AG09309 (cell line): Measurements from ENCODE around the gene ZSCAN23.
"Not testable (repeated sequence)": the region's sequence is repeated elsewhere in the genome, so short reads cannot be mapped to it uniquely, and the experiment has no call there.

ENCODE experiments used
- DNase-seq: peaks from one replicate; pipeline ENCODE4 v3.0.0-alpha.2; 2010; ENCODE audit warnings: low read depth
- H3K4me3 ChIP-seq: 2 replicates; pipeline ENCODE4 v1.5.1; 2011; ENCODE audit warnings: mild to moderate bottlenecking, low read depth, low read length, moderate library complexity; ENCODE audit not compliant: control insufficient read depth
- CTCF ChIP-seq: IDR thresholded peaks from 2 replicates; pipeline ENCODE4 v1.5.1; 2011; ENCODE audit warnings: mild to moderate bottlenecking, low read depth, low read length, inconsistent platforms; ENCODE audit not compliant: insufficient read depth, control insufficient read depth; ENCODE audit errors: missing control alignments

ZSCAN23 gene

GRCh38 chr6:28410767-28411166, 32.5 kb downstream of the ZSCAN23 start:
- H3K4me3 ChIP-seq: no peak overlapping the region
- no peak for DNase-seq
- no peak for TF ChIP-seq CTCF

GRCh38 chr6:28408076-28408802, 35.1 kb downstream of the ZSCAN23 start:
- no peak overlapping the region for H3K4me3 ChIP-seq
- no peak for DNase-seq
- TF ChIP-seq CTCF: no peak

- no peak overlapping the region for H3K4me3 ChIP-seq
- TF ChIP-seq CTCF: no peak
Measured at GRCh38 chr6:28407401-28407800, 35.9 kb downstream of the ZSCAN23 start.

GRCh38 chr6:28403923-28404322, 39.4 kb downstream of the ZSCAN23 start:
- H3K4me3 ChIP-seq: not testable (repeated sequence)

More at GRCh38 chr6:28407401-28407800, 35.9 kb downstream of the ZSCAN23 start:
- DNase-seq: no peak

GRCh38 chr6:28402197-28402596, 41.1 kb downstream of the ZSCAN23 start:
- TF ChIP-seq CTCF: no peak
- H3K4me3 ChIP-seq: no peak overlapping the region
- no peak for DNase-seq

More at GRCh38 chr6:28403923-28404322, 39.4 kb downstream of the ZSCAN23 start:
- not testable (repeated sequence) for DNase-seq

GRCh38 chr6:28401172-28401571, 42.1 kb downstream of the ZSCAN23 start:
- H3K4me3 ChIP-seq: no peak overlapping the region

More at GRCh38 chr6:28401172-28401571, 42.1 kb downstream of the ZSCAN23 start:
- DNase-seq: no peak
- no peak for TF ChIP-seq CTCF
